GM11168 (cell line): ENCODE measurements around the gene SRPX2.
"Not testable (repeated sequence)": the region's sequence is repeated elsewhere in the genome, so short reads cannot be mapped to it uniquely, and the experiment has no call there.

Source experiments
- in situ Hi-C: fragments of 300-500 bp; cut with MboI; formaldehyde crosslinking; loops from one replicate; pipeline ENCODE4 v1.12.0; 2022; ENCODE audit warnings: low sequenced_read_pairs; ENCODE audit not compliant: unreplicated experiment

Gene SRPX2

DNA sequence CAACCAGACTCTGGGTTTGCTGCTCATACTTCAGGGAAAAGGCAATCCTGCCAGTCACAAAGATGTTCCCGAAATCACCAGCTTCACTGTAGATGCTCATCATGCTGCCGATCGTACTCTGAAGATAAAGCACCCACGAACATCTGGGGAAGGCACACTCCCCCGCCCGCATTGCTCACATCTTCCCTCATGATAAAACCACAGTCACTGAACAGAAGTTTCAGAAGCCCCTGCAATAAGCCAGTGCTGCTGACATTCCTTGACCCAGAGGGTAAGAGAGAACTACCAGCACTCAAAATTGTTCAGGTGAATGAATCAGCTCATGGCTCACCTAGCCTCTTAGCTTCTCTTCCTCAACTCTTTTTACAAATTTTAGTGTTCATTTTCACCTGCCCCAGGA is 43.1 kb downstream of the SRPX2 start:
- in situ Hi-C loops, result loop anchor here (5.0 kb wide), 1 partner anchor 75 kb away; no protein-coding TSS in a partner anchor

GRCh38 chrX:100687546-100687945 is 43.5 kb downstream of the SRPX2 start:
- in situ Hi-C loops, result loop anchor here (5.0 kb wide), 1 partner anchor 75 kb away; no protein-coding TSS in a partner anchor

DNA sequence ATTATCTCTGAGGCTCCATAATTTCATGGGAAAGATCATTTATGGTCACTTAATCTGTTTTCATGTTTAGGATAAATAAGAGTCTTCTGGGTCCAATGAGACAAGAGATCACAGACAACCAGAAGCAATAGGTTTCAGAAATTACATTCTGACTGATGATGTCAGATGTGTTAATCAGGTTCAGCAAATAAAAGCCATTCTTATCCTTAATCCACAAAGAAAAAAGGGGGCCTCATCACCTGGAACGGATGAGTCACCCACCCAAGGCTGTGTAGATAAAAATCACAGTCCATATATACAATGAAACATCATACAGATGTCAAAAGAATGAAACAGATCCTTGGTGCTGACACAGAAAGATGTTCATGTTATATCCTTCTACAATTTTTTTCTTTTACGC is 51.3 kb downstream of the SRPX2 start:
- in situ Hi-C loops, result no loop called here

DNA sequence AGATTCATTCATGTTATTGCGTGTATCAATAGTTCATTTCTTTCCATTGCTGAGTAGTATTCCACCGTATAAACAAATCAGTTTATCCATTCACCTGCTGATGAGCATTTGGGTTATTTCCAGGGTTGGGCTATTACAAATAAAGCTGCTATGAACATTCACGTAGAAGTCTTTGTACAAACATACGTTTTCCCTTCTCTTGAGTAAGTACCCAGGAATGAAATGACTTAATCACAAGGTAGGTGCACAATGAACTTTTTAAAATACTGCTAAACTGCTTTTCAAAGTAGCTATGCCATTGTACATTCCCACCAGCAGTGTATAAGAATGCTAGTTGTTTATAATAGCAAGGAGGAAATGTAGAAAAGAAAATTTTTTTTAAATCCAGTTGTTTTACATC is 52.0 kb downstream of the SRPX2 start:
- in situ Hi-C loops, result no loop called here

DNA sequence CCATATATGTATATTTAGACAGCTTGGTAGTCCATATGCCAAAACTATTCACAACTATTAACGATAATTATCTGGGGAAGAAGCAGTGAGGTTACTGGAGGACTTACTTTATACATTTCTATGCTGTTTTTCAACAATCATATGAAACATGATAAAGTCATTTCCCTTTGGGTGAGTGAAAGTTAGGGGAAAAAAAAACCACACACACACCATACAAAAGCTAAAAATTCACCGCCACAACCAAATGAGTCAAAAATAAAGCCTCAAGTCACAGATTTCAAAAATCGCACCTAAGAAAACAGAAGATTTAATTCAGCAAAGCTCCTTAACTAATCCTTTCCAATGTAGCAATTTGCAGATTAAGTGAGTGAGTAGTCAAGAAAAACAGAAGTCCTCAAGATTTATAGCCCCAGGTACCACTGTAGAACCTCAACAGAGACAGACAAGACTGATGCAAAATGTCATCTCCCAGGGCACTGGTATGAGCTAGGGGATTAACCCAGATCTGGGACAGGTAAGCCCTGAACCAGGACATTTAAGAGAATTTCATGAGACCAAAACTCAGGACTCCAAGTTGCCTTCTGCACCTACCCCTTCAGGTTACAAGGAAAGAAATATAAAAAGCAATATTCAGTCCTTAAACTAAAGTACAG is 52.8 kb downstream of the SRPX2 start:
- in situ Hi-C loops, result no loop called here

DNA sequence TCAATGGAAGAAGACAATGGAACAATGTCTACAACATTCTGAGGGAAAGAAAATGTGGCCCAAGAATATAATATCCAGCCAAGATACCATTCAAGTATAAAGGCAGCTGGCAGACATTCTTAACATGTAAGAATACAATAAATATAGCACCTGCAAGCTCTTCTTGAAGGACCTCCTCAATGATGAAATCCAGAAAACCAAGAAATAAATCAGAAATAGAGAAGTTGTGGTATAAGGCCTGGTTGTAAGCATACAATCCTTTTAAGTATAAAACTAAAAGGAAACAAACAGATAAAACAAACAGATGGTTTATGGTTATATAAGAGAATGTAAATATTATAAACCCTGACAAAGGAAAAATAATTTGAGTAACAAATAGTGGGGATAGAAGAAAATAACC is 54.6 kb downstream of the SRPX2 start:
- in situ Hi-C loops, result no loop called here

- in situ Hi-C loops, result no loop called here
Observed at GRCh38 chrX:100700809-100701208, 56.8 kb downstream of the SRPX2 start.

DNA sequence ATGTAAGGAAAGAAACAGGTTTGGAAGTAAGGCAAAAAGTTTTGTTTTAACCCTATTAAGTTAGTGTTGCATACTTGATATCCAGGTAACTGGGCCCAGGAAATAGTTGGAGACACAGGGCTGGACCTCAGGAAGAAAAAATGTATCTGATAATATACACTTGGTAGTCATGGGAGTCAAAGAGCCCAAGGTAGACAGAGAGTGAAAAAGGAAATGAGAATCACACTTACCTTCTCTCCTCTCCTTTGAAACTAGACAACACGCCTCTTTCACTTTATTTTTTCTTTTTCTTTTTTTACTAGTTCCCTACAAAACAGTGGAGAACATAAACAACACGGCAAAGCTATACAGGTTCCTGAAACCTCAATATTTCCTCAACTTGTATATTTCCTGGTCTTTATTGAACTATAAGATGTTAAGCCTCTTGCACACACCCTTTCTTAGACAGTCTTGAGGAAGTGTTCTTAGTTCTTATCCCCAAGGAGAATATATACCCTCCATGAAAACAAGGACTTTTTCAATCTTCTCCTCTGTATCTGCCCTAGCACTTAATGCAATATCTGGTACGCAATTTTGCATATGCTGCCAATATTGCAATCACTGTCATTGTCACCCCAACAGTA is 60.7 kb downstream of the SRPX2 start:
- in situ Hi-C loops, result no loop called here

DNA sequence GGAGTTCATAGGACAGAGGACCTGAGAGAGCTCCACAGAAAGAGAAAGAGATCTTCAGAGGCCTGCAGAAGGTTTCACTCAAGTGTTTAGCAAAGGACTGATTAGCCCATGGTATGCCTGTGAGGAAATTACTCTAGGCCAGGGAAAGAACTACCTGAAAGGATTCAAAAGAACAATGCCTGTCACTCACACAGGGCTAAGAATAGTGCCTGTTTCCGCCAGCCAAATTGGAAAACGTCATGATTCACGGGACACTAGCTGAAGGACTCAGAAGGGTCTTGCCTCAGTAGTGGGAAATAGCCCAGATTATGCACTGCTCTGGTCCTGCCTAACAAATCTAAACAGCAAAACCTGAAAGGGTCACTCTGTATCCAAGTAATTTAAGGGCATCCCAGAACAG is 66.8 kb downstream of the SRPX2 start:
- in situ Hi-C loops, result no loop called here

DNA sequence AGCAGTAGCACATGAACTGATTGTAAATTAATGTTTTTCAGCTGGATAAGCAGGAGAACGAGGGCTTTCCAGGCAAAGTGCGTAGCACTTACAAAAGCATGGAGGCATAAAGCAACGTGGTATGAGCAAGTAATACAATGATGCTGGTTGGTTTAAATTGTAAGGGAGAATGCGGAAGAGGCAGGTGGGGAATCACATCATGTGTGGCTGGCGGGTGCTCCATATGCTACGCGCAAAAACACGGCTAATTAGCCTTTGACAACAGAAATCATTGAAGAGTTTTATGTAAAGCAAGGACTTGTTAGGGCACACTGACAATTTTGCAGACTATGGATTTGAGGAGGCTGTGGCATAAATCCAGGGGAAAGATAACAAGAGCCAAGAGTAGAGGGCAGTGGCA is 73.4 kb downstream of the SRPX2 start:
- in situ Hi-C loops, result no loop called here

DNA sequence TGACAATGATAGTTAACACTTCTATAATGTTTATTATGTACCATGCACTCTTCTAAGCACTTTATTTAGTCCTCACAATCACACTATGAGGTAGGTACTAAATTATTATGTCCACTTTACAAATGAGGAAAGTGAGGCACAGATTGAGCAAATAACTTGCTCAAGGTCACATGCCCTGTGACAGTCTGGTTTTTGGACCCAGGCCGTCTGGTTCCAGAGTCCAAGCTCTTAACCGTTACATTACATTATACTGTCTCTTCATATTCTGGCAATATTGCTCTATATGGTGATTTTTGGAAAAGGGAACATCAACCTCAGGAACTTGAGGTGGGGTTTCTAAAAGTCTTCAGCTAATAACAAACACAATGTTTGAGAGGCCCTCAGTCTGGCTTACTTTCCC is 75.1 kb downstream of the SRPX2 start:
- in situ Hi-C loops, result no loop called here

GRCh38 chrX:100720301-100720700 is 76.3 kb downstream of the SRPX2 start:
- in situ Hi-C loops, result no loop called here

GRCh38 chrX:100721328-100721727 is 77.3 kb downstream of the SRPX2 start:
- in situ Hi-C loops, result no loop called here

- in situ Hi-C loops, result not testable (repeated sequence)
Observed at GRCh38 chrX:100724006-100724405, 80.0 kb downstream of the SRPX2 start.
